BJ (cell line): Measurements from ENCODE around the gene VAT1L. TPM values are rescaled to one million over a fixed set of nuclear protein-coding genes. Genes with fewer than 3 reads are reported as not detected.

Experiments used
- CTCF ChIA-PET: fragments of 350-600 bp; formaldehyde crosslinking; extraction: SDS; loops from one replicate; lab custom pipeline; 2021; ENCODE audit warnings: antibody characterized with exemption, inconsistent platforms; lab: Yijun Ruan, JAX
- POLR2A ChIA-PET: fragments of 300-600 bp; sonication (Branson Sonifier 250); formaldehyde crosslinking; extraction: SDS; loops from one replicate; lab custom pipeline; 2021; ENCODE audit warnings: antibody characterized with exemption; lab: Charles Lee
- DNase-seq: peaks from one replicate; pipeline ENCODE4 v3.0.0-alpha.2; 2011; ENCODE audit warnings: low read depth
- H3K27me3 ChIP-seq: 2 replicates; pipeline ENCODE4 v1.6.0; 2011; ENCODE audit warnings: low read length; ENCODE audit not compliant: control insufficient read depth, insufficient read depth
- H3K36me3 ChIP-seq: 2 replicates; pipeline ENCODE4 v1.5.1; 2011; ENCODE audit warnings: low read length; ENCODE audit not compliant: control insufficient read depth, insufficient read depth
- H3K4me3 ChIP-seq: 2 replicates; pipeline ENCODE4 v1.5.1; 2011; ENCODE audit warnings: low read depth, mild to moderate bottlenecking, control low read depth, low read length
- polyA plus RNA-seq: library from polyadenylated mRNA; depleted of rRNA; stranded (reverse); fragments of >200 nt; gene quantifications from 2 replicates; pipeline ENCODE4 v1.2.3, GENCODE V29; 2011
- TF ChIP-seq, protein P1 (sequence below): IDR thresholded peaks from 2 replicates; pipeline ENCODE4 v1.5.1; 2011; ENCODE audit warnings: low read depth, mild to moderate bottlenecking, control low read depth, inconsistent platforms, low read length, moderate library complexity; ENCODE audit not compliant: insufficient read depth

The VAT1L gene
- polyA plus RNA-seq, 1 experiment = 4.7 TPM

DNA sequence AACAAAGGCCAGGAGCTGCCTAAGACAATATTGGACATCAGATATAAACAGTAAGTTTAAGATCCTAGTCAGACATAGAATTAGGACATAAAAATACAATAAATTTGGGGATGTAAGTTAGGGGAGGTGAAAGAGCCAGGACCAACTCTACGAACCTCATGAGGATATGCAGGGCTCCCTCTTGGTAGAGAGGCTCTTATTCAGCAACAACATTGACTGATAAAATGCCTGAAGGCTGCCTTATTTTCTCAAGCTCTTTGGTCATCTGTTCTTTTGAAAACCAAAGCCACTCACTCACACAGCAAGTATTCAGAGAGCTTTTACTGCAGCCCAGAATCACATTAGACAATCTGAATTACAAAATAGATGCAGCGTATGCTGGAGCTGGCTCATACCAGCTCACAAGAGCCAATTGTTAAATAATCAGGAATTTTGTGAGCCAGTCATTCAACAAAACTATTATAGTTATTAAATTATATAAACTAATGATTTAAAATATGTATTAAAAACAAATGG is 125.4 kb downstream of the VAT1L start:
- ChIA-PET CTCF (no interaction called here), POLR2A (no interaction called here)
- TF ChIP-seq, protein P1, sequence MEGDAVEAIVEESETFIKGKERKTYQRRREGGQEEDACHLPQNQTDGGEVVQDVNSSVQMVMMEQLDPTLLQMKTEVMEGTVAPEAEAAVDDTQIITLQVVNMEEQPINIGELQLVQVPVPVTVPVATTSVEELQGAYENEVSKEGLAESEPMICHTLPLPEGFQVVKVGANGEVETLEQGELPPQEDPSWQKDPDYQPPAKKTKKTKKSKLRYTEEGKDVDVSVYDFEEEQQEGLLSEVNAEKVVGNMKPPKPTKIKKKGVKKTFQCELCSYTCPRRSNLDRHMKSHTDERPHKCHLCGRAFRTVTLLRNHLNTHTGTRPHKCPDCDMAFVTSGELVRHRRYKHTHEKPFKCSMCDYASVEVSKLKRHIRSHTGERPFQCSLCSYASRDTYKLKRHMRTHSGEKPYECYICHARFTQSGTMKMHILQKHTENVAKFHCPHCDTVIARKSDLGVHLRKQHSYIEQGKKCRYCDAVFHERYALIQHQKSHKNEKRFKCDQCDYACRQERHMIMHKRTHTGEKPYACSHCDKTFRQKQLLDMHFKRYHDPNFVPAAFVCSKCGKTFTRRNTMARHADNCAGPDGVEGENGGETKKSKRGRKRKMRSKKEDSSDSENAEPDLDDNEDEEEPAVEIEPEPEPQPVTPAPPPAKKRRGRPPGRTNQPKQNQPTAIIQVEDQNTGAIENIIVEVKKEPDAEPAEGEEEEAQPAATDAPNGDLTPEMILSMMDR = no peak
- no peak for DNase-seq
- Histone ChIP-seq H3K36me3 (no peaks in the 10 kb centered on the region), H3K27me3 (no peaks in the 10 kb centered on the region), H3K4me3 (no peak overlapping the region)

DNA sequence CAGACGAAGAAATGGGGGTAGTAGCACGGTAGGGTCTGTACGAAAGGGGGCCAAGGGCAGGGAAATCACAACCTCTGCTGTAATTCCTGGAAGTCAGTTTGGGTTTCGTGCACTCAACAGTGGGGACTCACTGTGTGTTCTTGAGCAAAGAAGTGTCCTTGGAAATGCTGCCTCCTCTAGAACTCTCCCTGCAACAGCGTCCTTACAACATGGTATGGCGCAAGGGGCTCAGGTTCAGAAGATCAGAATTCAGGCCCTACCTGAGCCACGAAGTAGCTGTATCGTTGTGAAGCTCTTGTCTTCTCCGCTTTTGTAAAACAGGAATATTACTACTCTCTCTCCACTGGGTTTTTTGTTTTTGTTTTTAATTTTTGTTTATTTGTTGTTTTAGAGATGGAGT is 127.7 kb downstream of the VAT1L start:
- no peak for DNase-seq
- ChIA-PET POLR2A (no interaction called here), CTCF (no interaction called here)
- TF ChIP-seq, protein P1 = no peak
- H3K36me3 ChIP-seq = no peaks in the 10 kb centered on the region
- no peak overlapping the region for H3K4me3 ChIP-seq
- H3K27me3 ChIP-seq = no peaks in the 10 kb centered on the region

DNA sequence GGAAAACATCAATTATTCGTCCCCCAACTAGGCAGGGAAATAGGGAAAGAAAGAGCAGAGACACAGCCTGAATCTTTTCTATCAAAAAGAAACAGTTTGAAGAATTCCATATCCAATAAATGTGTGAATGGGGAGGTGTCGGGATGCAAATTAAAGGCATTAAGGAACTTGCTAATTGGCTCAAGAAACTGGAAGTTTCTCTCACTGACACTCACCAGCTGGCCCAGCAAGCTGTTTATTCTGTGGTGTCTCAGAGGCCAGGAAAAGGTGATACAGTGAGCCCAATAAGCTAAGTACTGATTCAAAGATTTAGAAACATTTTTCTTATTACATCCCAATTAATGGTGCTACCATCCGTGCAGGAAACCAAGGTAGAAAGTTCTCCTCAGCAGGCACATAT is 129.6 kb downstream of the VAT1L start:
- H3K27me3 ChIP-seq = no peaks in the 10 kb centered on the region
- ChIA-PET CTCF (no interaction called here), POLR2A (no interaction called here)
- DNase-seq = no peak
- no peaks in the 10 kb centered on the region for H3K36me3 ChIP-seq
- H3K4me3 ChIP-seq = no peak overlapping the region
- TF ChIP-seq, protein P1 = no peak

- CTCF ChIA-PET = interaction anchor here (0.6 kb wide), 1 partner anchor 243 kb away, joined by 3 read pairs; no protein-coding TSS in a partner anchor
- DNase-seq = no peak
- Histone ChIP-seq H3K27me3 (no peaks in the 10 kb centered on the region), H3K4me3 (no peak overlapping the region), H3K36me3 (no peaks in the 10 kb centered on the region)
- TF ChIP-seq, protein P1 = no peak
- POLR2A ChIA-PET = no interaction called here
These were observed 130.7 kb downstream of the VAT1L start for GRCh38 chr16:77918809-77919707.

DNA sequence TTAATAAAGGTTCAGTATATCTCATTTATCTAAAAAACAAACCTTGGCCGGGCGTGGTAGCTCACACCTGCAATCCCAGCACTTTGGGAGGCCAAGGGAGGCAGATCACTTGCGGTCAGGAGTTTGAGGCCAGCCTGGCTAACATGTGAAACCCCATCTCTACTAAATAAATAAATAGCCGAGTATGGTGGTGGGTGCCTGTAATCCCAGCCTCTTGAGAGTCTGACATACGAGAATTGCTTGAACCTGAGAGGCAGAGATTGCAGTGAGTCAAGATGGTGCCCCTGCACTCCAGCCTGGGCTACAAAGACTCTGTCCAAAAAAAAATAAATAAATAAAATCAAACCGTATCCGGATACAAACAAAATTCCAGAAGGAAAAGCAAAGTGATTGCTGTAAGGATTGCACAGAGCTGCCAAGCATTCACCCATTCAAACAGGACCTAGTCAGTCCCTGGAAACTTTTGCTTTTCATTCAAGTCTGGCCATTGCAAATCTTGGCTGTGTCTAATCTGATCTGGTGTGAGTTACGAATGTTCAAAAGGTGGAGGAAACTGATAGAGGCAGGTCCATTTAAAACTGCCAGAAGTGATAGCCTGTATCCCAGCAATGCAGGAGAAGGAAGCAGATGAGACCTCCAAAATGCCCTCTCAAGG is 131.5 kb downstream of the VAT1L start:
- ChIA-PET POLR2A (no interaction called here), CTCF (interaction anchor here (0.6 kb wide), 1 partner anchor 244 kb away, joined by 3 read pairs; no protein-coding TSS in a partner anchor)

More for the DNA sequence above, 131.5 kb downstream of the VAT1L start:
- no peak for DNase-seq
- TF ChIP-seq, protein P1 = no peak
- Histone ChIP-seq H3K4me3 (no peak overlapping the region), H3K27me3 (no peaks in the 10 kb centered on the region), H3K36me3 (no peaks in the 10 kb centered on the region)
